ENCODE results near the gene SH3RF2.

SH3RF2 gene

GRCh38 chr5:146013761-146014160 lies 77.4 kb downstream of the SH3RF2 start:
- DNase-seq = no peak

GRCh38 chr5:146015001-146015400 lies 78.6 kb downstream of the SH3RF2 start:
- no peak for DNase-seq

GRCh38 chr5:146016764-146017484 lies 80.5 kb downstream of the SH3RF2 start:
- no peak for DNase-seq

GRCh38 chr5:146018514-146019375 lies 82.4 kb downstream of the SH3RF2 start:
- DNase-seq = no peak

- no peak for DNase-seq
Measured at GRCh38 chr5:146020100-146020499, 83.7 kb downstream of the SH3RF2 start.

- no peak for DNase-seq
Measured at GRCh38 chr5:146024034-146024433, 87.7 kb downstream of the SH3RF2 start.

- no peak for DNase-seq
Measured at GRCh38 chr5:146025114-146025680, 88.8 kb downstream of the SH3RF2 start.

GRCh38 chr5:146025681-146026080 lies 89.3 kb downstream of the SH3RF2 start:
- no peak for DNase-seq

- no peak for DNase-seq
Measured at GRCh38 chr5:146026307-146027010, 90.1 kb downstream of the SH3RF2 start.

- no peak for DNase-seq
Measured at GRCh38 chr5:146027751-146028150, 91.4 kb downstream of the SH3RF2 start.

GRCh38 chr5:146032911-146033310 lies 96.5 kb downstream of the SH3RF2 start:
- no peak for DNase-seq

- no peak for DNase-seq
Measured at GRCh38 chr5:146034127-146034526, 97.7 kb downstream of the SH3RF2 start.

GRCh38 chr5:146034605-146035004 lies 98.2 kb downstream of the SH3RF2 start:
- DNase-seq = no peak

GRCh38 chr5:146039420-146039819 lies 103.0 kb downstream of the SH3RF2 start:
- no peak for DNase-seq

GRCh38 chr5:146040527-146040926 lies 104.1 kb downstream of the SH3RF2 start:
- DNase-seq = no peak

GRCh38 chr5:146041180-146041789 lies 104.9 kb downstream of the SH3RF2 start:
- peak in 1 of 2 experiments; percentile 41 for DNase-seq

- DNase-seq = peak in 1 of 2 experiments; percentile 68
Measured at GRCh38 chr5:146042628-146043279, 106.4 kb downstream of the SH3RF2 start.

- DNase-seq = no peak
Measured at GRCh38 chr5:146043722-146044121, 107.3 kb downstream of the SH3RF2 start.

GRCh38 chr5:146047396-146047795 lies 111.0 kb downstream of the SH3RF2 start:
- DNase-seq = no peak

GRCh38 chr5:146048994-146049703 lies 112.8 kb downstream of the SH3RF2 start:
- DNase-seq = peak in 1 of 2 experiments; percentile 68

- no peak for DNase-seq
Measured at GRCh38 chr5:146049704-146050026, 113.3 kb downstream of the SH3RF2 start.

- DNase-seq = no peak
Measured at GRCh38 chr5:146050086-146050485, 113.7 kb downstream of the SH3RF2 start.

All from SW 1271 (cell line).